GM12878 (cell line): Measurements from ENCODE around the gene TRIM61. TPM values are rescaled to one million over a fixed set of nuclear protein-coding genes. Genes with fewer than 3 reads are reported as not detected.

Source experiments
- CUX1 ChIP-seq: IDR thresholded peaks from 2 replicates; pipeline ENCODE4 v1.6.1; 2012; ENCODE audit warnings: improper control_type of control experiment, low read depth, low read length; ENCODE audit not compliant: insufficient replicate concordance
- MAX ChIP-seq: IDR thresholded peaks from 2 replicates; pipeline ENCODE4 v1.6.1; 2012; ENCODE audit warnings: low read depth, low read length, improper control_type of control experiment
- polyA plus RNA-seq, 11 experiments: library from polyadenylated mRNA; depleted of rRNA in 4 of 11; unstranded in 6 of 11; stranded (reverse) in 5 of 11; fragments of >200 nt; fragmentation: Nextera tagmentation in 4 of 11; fragmentation: Illumina TruSeq in 1 of 11; extraction: Ambion mirVana in 4 of 11; extraction: Trizol in 1 of 11; gene quantifications; 1 replicate in 1 of 11; 2 replicates in 10 of 11; pipeline versions ENCODE4 v1.2.1 to v1.2.3, GENCODE V29; 2011 to 2016; ENCODE audit warnings: inconsistent platforms in 2 of 11, missing spikeins in 2 of 11, low read depth in 1 of 11
- total RNA-seq, 4 experiments: library from RNA; depleted of rRNA in 3 of 4; stranded (reverse); fragments of >200 nt in 3 of 4; fragmentation: Illumina TruSeq in 1 of 4; extraction: Trizol in 1 of 4; gene quantifications; 2 replicates each; pipeline versions ENCODE4 v1.2.1 to v1.2.3, GENCODE V29; 2013 to 2021

The TRIM61 gene
- total and polyA plus RNA-seq, 10 of the 15 experiments (the other 5 are each of a cell fraction or from before 2014, with no cell fraction given), result 3.2 to 10.9 (median 5.7) TPM

- TF ChIP-seq CUX1 (no peak), MAX (no peak)
Measured at GRCh38 chr4:164956766-164957643, 20.5 kb downstream of the TRIM61 start (continued).
